ENCODE measurements around the gene CDK15. TPM values are rescaled to one million over a fixed set of nuclear protein-coding genes. Genes with fewer than 3 reads are reported as not detected.

The CDK15 gene
- total RNA-seq, 6 experiments from 2014 or later, result not detected

GRCh38 chr2:201882353-201883090 is 76.2 kb downstream of the CDK15 start:
- ATAC-seq (no peak), DNase-seq (no peak)
- no peak overlapping the region for H3K27ac ChIP-seq
- no peaks in the 10 kb centered on the region for H3K36me3 ChIP-seq
- 41% methylated on average over 14 of the region's 14 CpGs for WGBS (ENCODE audit: insufficient coverage, low coverage, low lambda C conversion rate, missing lambda C conversion rate)
- H3K4me1 ChIP-seq, result no peaks in the 10 kb centered on the region
- no peak overlapping the region for H3K4me3 ChIP-seq
- H3K9me3 ChIP-seq, result no peaks in the 10 kb centered on the region
- no peak for TF ChIP-seq POLR2A (IDR thresholded peaks at IDR 0.05)
- TF ChIP-seq CTCF (IDR thresholded peaks at IDR 0.05), result no peak
- intact Hi-C loops (cut with DNase I), result no loop called here
- no peaks in the 10 kb centered on the region for H3K27me3 ChIP-seq

GRCh38 chr2:201883606-201884369 is 77.5 kb downstream of the CDK15 start:
- Histone ChIP-seq H3K9me3 (no peaks in the 10 kb centered on the region), H3K27ac (no peak overlapping the region), H3K4me3 (no peak overlapping the region), H3K27me3 (no peaks in the 10 kb centered on the region), H3K4me1 (no peaks in the 10 kb centered on the region), H3K36me3 (no peaks in the 10 kb centered on the region)
- intact Hi-C loops (cut with DNase I), result no loop called here
- WGBS (ENCODE audit: insufficient coverage, low coverage, low lambda C conversion rate, missing lambda C conversion rate), result 32% methylated on average over 6 of the region's 8 CpGs
- TF ChIP-seq CTCF (IDR thresholded peaks at IDR 0.05) (no peak), POLR2A (IDR thresholded peaks at IDR 0.05) (no peak)
- DNase-seq (no peak), ATAC-seq (no peak)

GRCh38 chr2:201886504-201886903 is 80.2 kb downstream of the CDK15 start:
- Histone ChIP-seq H3K9me3 (no peaks in the 10 kb centered on the region), H3K4me1 (no peaks in the 10 kb centered on the region), H3K36me3 (no peaks in the 10 kb centered on the region), H3K27me3 (no peaks in the 10 kb centered on the region), H3K27ac (no peak overlapping the region), H3K4me3 (no peak overlapping the region)
- 82% methylated on average over 3 of the region's 3 CpGs for WGBS (ENCODE audit: insufficient coverage, low coverage, low lambda C conversion rate, missing lambda C conversion rate)
- no peak for ATAC-seq
- TF ChIP-seq CTCF (IDR thresholded peaks at IDR 0.05) (no peak), POLR2A (IDR thresholded peaks at IDR 0.05) (no peak)
- intact Hi-C loops (cut with DNase I), result no loop called here
- DNase-seq, result no peak

- Histone ChIP-seq H3K27ac (no peak overlapping the region), H3K9me3 (no peaks in the 10 kb centered on the region), H3K36me3 (no peaks in the 10 kb centered on the region), H3K27me3 (no peaks in the 10 kb centered on the region), H3K4me1 (no peaks in the 10 kb centered on the region), H3K4me3 (no peak overlapping the region)
- no peak for DNase-seq
- intact Hi-C loops (cut with DNase I), result no loop called here
- ATAC-seq, result no peak
- WGBS (ENCODE audit: insufficient coverage, low coverage, low lambda C conversion rate, missing lambda C conversion rate), result 39% methylated on average over 9 of the region's 9 CpGs
- no peak for TF ChIP-seq POLR2A (IDR thresholded peaks at IDR 0.05)
- no peak for TF ChIP-seq CTCF (IDR thresholded peaks at IDR 0.05)
Observed at GRCh38 chr2:201887773-201888425, 81.6 kb downstream of the CDK15 start.

All from right lobe of liver (tissue), 6 donors.